ENCODE data around the gene ZCWPW1. TPM values are rescaled to one million over a fixed set of nuclear protein-coding genes. Genes with fewer than 3 reads are reported as not detected.
A peak's percentile ranks its signal among the peaks of the same experiment; 100 is the strongest.

ZCWPW1 gene
- total and polyA plus RNA-seq, 2 of the 13 experiments (the other 11 are each of a cell fraction or from before 2014, with no cell fraction given), result 2.4 to 2.5 TPM

- no peak for TF ChIP-seq ZNF12 (CRISPR knock-in tag; IDR thresholded peaks at IDR 0.05)
- no peak; the same call in 1 of the 2 replicates for TF ChIP-seq ZBTB7A (CRISPR knock-in tag; IDR thresholded peaks at IDR 0.05)
- TF ChIP-seq FOXM1 (CRISPR knock-in tag; IDR thresholded peaks at IDR 0.05), result no peak
- TF ChIP-seq POLR2A (IDR thresholded peaks at IDR 0.05; ENCODE audit: insufficient read depth in 1 of 2, low read depth in 2 of 2, low read length in 2 of 2), result no peak; a peak in 1 of 4 replicates
- TF ChIP-seq PATZ1 (CRISPR knock-in tag; IDR thresholded peaks at IDR 0.05), result peak; percentile 77
- no peak; the same call in 1 of the 2 replicates for TF ChIP-seq NR0B2 (CRISPR knock-in tag; IDR thresholded peaks at IDR 0.05)
- no peak for TF ChIP-seq CEBPZ (IDR thresholded peaks at IDR 0.05; ENCODE audit: low read length)
- TF ChIP-seq ZNF431 (CRISPR knock-in tag; IDR thresholded peaks at IDR 0.05; ENCODE audit: borderline replicate concordance, low read depth), result no peak
- TF ChIP-seq ATF3 (CRISPR knock-in tag; IDR thresholded peaks at IDR 0.05), result no peak
- TF ChIP-seq ZNF354B (CRISPR knock-in tag; IDR thresholded peaks at IDR 0.05), result no peak
- TF ChIP-seq LRRFIP1 (CRISPR knock-in tag; conservative IDR thresholded peaks at IDR 0.05), result no peak
- TF ChIP-seq ZNF24 (IDR thresholded peaks at IDR 0.05), result no peak
- peak; percentile 70; the same call in 1 of the 2 replicates for TF ChIP-seq ZFP91 (CRISPR knock-in tag; IDR thresholded peaks at IDR 0.05; ENCODE audit: borderline replicate concordance)
- no peak for TF ChIP-seq ZBTB8A (CRISPR knock-in tag; IDR thresholded peaks at IDR 0.05; ENCODE audit: borderline replicate concordance, low read depth)
- no peak; the same call in 1 of the 2 replicates for TF ChIP-seq ZBTB39 (CRISPR knock-in tag; IDR thresholded peaks at IDR 0.05)
These were observed 1.4 kb upstream of the ZCWPW1 start, which contains the start of gene MEPCE (continued) for GRCh38 chr7:100429637-100430492.

All from HepG2 (cell line).